KMS-11 (cell line): Measurements from ENCODE around the gene MLPH.
"Not testable (repeated sequence)": the region's sequence is repeated elsewhere in the genome, so short reads cannot be mapped to it uniquely, and the experiment has no call there.

Experiments used
- H2AFZ ChIP-seq: fragments of 200-600 bp; sonication (generic); 2 replicates; pipeline ENCODE4 v1.6.1; 2016; ENCODE audit warnings: antibody characterized with exemption, mixed run types, low read depth
- H3K27ac ChIP-seq: fragments of 200-600 bp; sonication (generic); 2 replicates; pipeline ENCODE4 v1.6.1; 2016; ENCODE audit warnings: mild to moderate bottlenecking, mixed run types
- H3K27me3 ChIP-seq: fragments of 200-600 bp; sonication (generic); 2 replicates; pipeline ENCODE4 v1.6.1; 2017; ENCODE audit warnings: mild to moderate bottlenecking, low read depth, mixed run types, moderate library complexity; ENCODE audit not compliant: insufficient read depth
- H3K36me3 ChIP-seq: fragments of 200-600 bp; sonication (generic); 2 replicates; pipeline ENCODE4 v1.6.1; 2017; ENCODE audit warnings: mild to moderate bottlenecking, mixed run types; ENCODE audit not compliant: insufficient read depth
- H3K4me1 ChIP-seq: fragments of 200-600 bp; sonication (generic); 2 replicates; pipeline ENCODE4 v1.6.1; 2016; ENCODE audit warnings: mild to moderate bottlenecking, low read depth, mixed run types; ENCODE audit not compliant: poor library complexity, severe bottlenecking
- H3K4me2 ChIP-seq: fragments of 200-600 bp; sonication (generic); 2 replicates; pipeline ENCODE4 v1.7.0; 2016; ENCODE audit warnings: mild to moderate bottlenecking, mixed run types
- H3K4me3 ChIP-seq: fragments of 200-600 bp; sonication (generic); IDR thresholded peaks from 2 replicates; pipeline ENCODE4 v1.6.1; 2017; ENCODE audit warnings: low read depth, low read length, mixed read lengths; ENCODE audit not compliant: insufficient read depth
- H3K79me2 ChIP-seq: fragments of 200-600 bp; sonication (generic); 2 replicates; pipeline ENCODE4 v1.6.1; 2016; ENCODE audit warnings: low read depth, mixed run types; ENCODE audit not compliant: insufficient read depth
- H3K9ac ChIP-seq: fragments of 200-600 bp; sonication (generic); 2 replicates; pipeline ENCODE4 v1.6.1; 2016; ENCODE audit warnings: mild to moderate bottlenecking, mixed run types
- H4K20me1 ChIP-seq: fragments of 200-600 bp; sonication (generic); 2 replicates; pipeline ENCODE4 v1.6.1; 2016; ENCODE audit warnings: mild to moderate bottlenecking, mixed run types; ENCODE audit not compliant: insufficient read depth
- CTCF ChIP-seq: fragments of 200-600 bp; sonication (generic); conservative IDR thresholded peaks from 2 replicates; pipeline ENCODE4 v1.6.1; 2017; ENCODE audit warnings: low read depth, mild to moderate bottlenecking, antibody characterized with exemption, low read length, moderate library complexity, mixed read lengths

The MLPH gene

DNA sequence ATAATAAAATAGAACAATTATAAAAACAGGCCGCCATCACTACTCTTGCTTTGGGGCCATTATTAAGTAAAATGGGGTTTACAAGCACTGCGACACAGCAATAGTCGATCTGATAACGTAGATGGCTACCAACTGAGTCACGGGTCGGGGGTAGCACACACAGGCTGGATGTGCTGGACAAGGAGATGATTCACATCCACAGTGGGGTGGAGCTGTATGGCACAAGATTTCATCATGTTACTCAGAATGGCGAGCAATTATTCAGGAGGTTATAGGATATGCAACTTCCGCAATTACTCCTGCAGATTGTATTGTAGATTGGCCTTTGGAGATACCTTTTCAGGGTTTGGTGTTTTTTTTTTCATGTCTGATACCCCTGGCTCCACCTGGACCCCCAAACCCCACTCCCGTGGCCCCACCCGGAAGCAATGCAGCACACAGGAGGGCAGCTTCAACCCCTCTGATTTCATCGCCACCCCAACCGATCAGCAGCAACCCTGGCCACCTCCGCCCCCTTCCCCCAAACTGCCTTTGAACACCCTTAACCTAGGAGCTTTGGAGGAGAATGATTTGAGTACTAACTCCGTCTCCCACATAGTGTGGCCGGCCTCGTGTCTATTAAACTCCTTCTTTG lies 21.4 kb upstream of the MLPH start:
- Histone ChIP-seq H3K27me3 (no peaks in the 10 kb centered on the region), H2AFZ (no peak overlapping the region), H3K27ac (no peak overlapping the region), H3K9ac (no peak overlapping the region), H4K20me1 (no peaks in the 10 kb centered on the region), H3K79me2 (no peaks in the 10 kb centered on the region), H3K4me1 (no peaks in the 10 kb centered on the region), H3K4me2 (no peak overlapping the region), H3K36me3 (no peaks in the 10 kb centered on the region), H3K4me3 (no peak overlapping the region)
- no peak for TF ChIP-seq CTCF

DNA sequence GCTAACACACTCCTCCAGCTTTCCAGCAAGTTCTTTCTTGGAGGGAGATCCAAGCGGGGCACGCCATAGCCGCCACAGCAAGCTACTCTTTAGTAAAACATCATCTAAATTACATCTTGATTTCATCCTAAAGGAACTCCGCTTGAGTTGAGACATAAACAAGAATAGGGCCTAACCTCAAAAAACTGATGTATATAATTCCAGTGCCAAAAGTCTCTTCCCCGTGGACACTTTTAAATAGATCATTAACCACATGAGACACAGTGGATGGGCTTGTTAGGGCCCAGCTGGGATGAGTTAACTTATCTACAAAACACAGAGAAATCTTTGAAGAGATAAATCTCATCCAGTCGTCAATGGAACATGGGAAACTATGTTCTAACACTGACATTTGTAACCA lies 20.8 kb upstream of the MLPH start:
- Histone ChIP-seq H3K79me2 (no peaks in the 10 kb centered on the region), H3K27me3 (no peaks in the 10 kb centered on the region), H3K4me3 (no peak overlapping the region), H2AFZ (no peak overlapping the region), H3K36me3 (no peaks in the 10 kb centered on the region), H4K20me1 (no peaks in the 10 kb centered on the region), H3K4me1 (no peaks in the 10 kb centered on the region), H3K9ac (no peak overlapping the region), H3K4me2 (no peak overlapping the region), H3K27ac (no peak overlapping the region)
- no peak for TF ChIP-seq CTCF

- Histone ChIP-seq H3K36me3 (no peaks in the 10 kb centered on the region), H4K20me1 (no peaks in the 10 kb centered on the region), H3K9ac (no peak overlapping the region), H3K4me1 (no peaks in the 10 kb centered on the region), H3K79me2 (no peaks in the 10 kb centered on the region), H3K4me2 (no peak overlapping the region), H3K27ac (no peak overlapping the region), H3K27me3 (no peaks in the 10 kb centered on the region), H2AFZ (no peak overlapping the region), H3K4me3 (no peak overlapping the region)
- no peak for TF ChIP-seq CTCF
These were observed 19.4 kb upstream of the MLPH start for GRCh38 chr2:237467447-237468179.

DNA sequence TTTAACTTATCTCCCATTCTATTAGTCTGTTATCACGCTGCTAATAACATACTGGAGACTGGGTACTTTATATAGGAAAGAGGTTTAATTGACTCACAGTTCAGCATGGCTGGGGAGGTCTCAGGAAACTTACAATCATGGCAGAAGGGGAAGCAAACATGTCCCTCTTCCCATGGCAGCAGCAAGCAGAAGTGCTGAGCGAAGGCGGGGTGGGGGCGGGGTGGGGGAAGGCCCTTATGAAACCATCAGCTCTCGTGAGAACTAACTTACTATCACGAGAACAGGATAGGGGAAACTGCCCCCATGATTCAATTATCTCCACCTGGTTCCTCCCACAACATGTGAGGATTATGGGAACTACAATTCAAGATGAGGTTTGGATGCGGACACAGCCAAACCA lies 17.6 kb upstream of the MLPH start:
- H3K36me3 ChIP-seq, H3K4me3 ChIP-seq, H3K27me3 ChIP-seq, H3K9ac ChIP-seq, H3K79me2 ChIP-seq, H4K20me1 ChIP-seq, H3K4me1 ChIP-seq, H3K4me2 ChIP-seq, H2AFZ ChIP-seq, H3K27ac ChIP-seq: not testable (repeated sequence)

DNA sequence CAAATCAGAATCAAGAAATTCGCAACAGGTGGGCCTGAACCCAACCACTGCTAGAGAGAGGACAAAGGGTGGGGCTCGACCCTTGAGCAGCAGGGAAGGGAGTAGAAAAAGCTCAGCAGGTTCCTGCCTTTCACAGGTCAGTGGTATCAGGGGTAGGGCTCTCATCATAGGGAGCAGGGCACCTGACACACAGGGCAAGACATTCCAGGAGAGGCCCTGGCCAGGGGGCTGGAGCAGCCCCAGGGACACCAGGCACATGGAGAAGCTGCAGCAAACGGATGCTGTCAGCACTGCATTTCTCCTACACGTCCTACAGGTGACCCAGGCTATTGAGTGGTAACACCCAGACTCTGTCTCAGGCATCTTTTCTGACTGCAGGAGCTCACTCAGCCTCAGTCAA lies 17.2 kb upstream of the MLPH start:
- H3K36me3 ChIP-seq = no peaks in the 10 kb centered on the region
- no peak overlapping the region for H2AFZ ChIP-seq
- no peaks in the 10 kb centered on the region for H3K27me3 ChIP-seq
- H4K20me1 ChIP-seq = no peaks in the 10 kb centered on the region
- H3K27ac ChIP-seq = no peak overlapping the region
- no peaks in the 10 kb centered on the region for H3K79me2 ChIP-seq
- no peak overlapping the region for H3K4me3 ChIP-seq
- TF ChIP-seq CTCF = no peak
- H3K4me2 ChIP-seq = no peak overlapping the region
- peaks cover 4% of the 10 kb centered on the region for H3K4me1 ChIP-seq
- no peak overlapping the region for H3K9ac ChIP-seq
